Prostate gland (tissue), 2 donors: ENCODE measurements around the gene MYO1B. TPM values are rescaled to one million over a fixed set of nuclear protein-coding genes. Genes with fewer than 3 reads are reported as not detected.

ENCODE experiments used
- DNase-seq: peaks from one replicate; pipeline ENCODE4 v3.0.0-alpha.2; 2019; ENCODE audit warnings: low spot score
- H3K27ac ChIP-seq, 2 donors: fragments of 200-600 bp; sonication (generic); 2 replicates each; pipeline ENCODE4 v1.5.1; 2017 to 2019
- H3K27me3 ChIP-seq: fragments of 200-600 bp; sonication (generic); replicated peaks from 2 replicates; pipeline ENCODE4 v1.5.1; 2019; ENCODE audit not compliant: insufficient read depth
- H3K36me3 ChIP-seq, 2 donors: fragments of 200-600 bp; sonication (generic); 1 replicate in 1 of 2; 2 replicates in 1 of 2; pipeline versions ENCODE4 v1.5.1 to v1.8.1; 2017 to 2019
- H3K4me1 ChIP-seq: fragments of 200-600 bp; sonication (generic); replicated peaks from 2 replicates; pipeline ENCODE4 v1.5.1; 2019
- H3K4me3 ChIP-seq, 2 donors: fragments of 200-600 bp; sonication (generic); 2 replicates each; pipeline ENCODE4 v1.5.1; 2017 to 2019
- H3K9me3 ChIP-seq: fragments of 200-600 bp; sonication (generic); 2 replicates; pipeline ENCODE4 v1.5.1; 2017
- POLR2A ChIP-seq: fragments of 450-650 bp; IDR thresholded peaks from one replicate; pipeline ENCODE4 v1.6.1; 2016; ENCODE audit warnings: antibody characterized with exemption, mild to moderate bottlenecking
- POLR2AphosphoS5 ChIP-seq: sonication (generic); formaldehyde crosslinking; IDR thresholded peaks from one replicate; pipeline ENCODE4 v1.6.1; 2017; ENCODE audit warnings: antibody characterized with exemption
- WGBS: methylation state at CpG from one replicate; pipeline ENCODE4 v1.1.5; 2018; 5-methylcytosine and 5-hydroxymethylcytosine counted together
- intact Hi-C: fragments of 100-400 bp; cut with DNase I; formaldehyde crosslinking; loops from one replicate; pipeline ENCODE4 v1.14.2; 2022
- total RNA-seq, 2 donors: library from RNA; depleted of rRNA; stranded (reverse); fragments of >200 nt; gene quantifications; one replicate each; pipeline ENCODE4 v1.1.0, GENCODE V29; 2016
- TF ChIP-seq, protein P1 (sequence below), 4 experiments: fragments of 200-600 bp in 2 of 4; fragments of 450-650 bp in 2 of 4; sonication (generic) in 2 of 4; IDR thresholded peaks; 1 replicate in 3 of 4; 2 replicates in 1 of 4; pipeline ENCODE4 v1.5.1; 2016 to 2019; ENCODE audit warnings: antibody characterized with exemption in 4 of 4, mild to moderate bottlenecking in 2 of 4, moderate library complexity in 2 of 4

MYO1B gene
- total RNA-seq, 2 donors from 2014 or later, result 22.4 to 38.3 TPM

DNA sequence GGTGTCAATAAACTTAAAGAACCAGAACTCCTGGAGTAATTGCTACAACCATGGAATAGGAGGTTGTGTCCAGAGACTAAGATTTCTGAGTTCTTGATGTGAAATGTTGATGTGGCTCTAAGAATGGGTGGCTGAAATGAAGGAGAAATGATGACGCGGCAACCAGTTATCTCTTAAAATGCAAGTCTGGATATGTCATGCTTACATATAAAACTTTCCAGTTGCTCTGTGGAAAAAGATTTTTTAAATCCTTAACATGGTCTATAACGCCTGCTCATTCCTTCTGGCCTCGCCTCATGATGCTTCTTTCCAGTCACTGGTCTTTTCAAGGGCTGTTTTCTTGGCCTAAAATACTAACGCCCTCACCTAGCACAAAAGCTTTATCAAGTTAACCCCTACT, 23.5 kb upstream of the MYO1B start:
- Histone ChIP-seq H3K36me3 (no peaks in the 10 kb centered on the region), H3K4me3 (no peak overlapping the region), H3K27ac (no peak overlapping the region), H3K9me3 (no peaks in the 10 kb centered on the region), H3K27me3 (no peaks in the 10 kb centered on the region), H3K4me1 (no peaks in the 10 kb centered on the region)
- 84% methylated on average over 5 of the region's 5 CpGs for WGBS
- intact Hi-C loops, result no loop called here
- DNase-seq, result no peak
- TF ChIP-seq POLR2AphosphoS5 (no peak), POLR2A (no peak)
- TF ChIP-seq, protein P1, sequence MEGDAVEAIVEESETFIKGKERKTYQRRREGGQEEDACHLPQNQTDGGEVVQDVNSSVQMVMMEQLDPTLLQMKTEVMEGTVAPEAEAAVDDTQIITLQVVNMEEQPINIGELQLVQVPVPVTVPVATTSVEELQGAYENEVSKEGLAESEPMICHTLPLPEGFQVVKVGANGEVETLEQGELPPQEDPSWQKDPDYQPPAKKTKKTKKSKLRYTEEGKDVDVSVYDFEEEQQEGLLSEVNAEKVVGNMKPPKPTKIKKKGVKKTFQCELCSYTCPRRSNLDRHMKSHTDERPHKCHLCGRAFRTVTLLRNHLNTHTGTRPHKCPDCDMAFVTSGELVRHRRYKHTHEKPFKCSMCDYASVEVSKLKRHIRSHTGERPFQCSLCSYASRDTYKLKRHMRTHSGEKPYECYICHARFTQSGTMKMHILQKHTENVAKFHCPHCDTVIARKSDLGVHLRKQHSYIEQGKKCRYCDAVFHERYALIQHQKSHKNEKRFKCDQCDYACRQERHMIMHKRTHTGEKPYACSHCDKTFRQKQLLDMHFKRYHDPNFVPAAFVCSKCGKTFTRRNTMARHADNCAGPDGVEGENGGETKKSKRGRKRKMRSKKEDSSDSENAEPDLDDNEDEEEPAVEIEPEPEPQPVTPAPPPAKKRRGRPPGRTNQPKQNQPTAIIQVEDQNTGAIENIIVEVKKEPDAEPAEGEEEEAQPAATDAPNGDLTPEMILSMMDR (IDR thresholded peaks at IDR 0.05), result no peak

- H3K27me3 ChIP-seq, result no peaks in the 10 kb centered on the region
- no peak overlapping the region for H3K27ac ChIP-seq
- no peaks in the 10 kb centered on the region for H3K4me1 ChIP-seq
- no peak for TF ChIP-seq POLR2A
- no peak for TF ChIP-seq POLR2AphosphoS5
- TF ChIP-seq, protein P1 (IDR thresholded peaks at IDR 0.05), result no peak
- no peak overlapping the region for H3K4me3 ChIP-seq
- WGBS, result 61% methylated on average over 4 of the region's 4 CpGs
- no peak for DNase-seq
- H3K36me3 ChIP-seq, result no peaks in the 10 kb centered on the region
- H3K9me3 ChIP-seq, result no peaks in the 10 kb centered on the region
- intact Hi-C loops, result no loop called here
Observed at GRCh38 chr2:191222507-191222906, 22.7 kb upstream of the MYO1B start.

DNA sequence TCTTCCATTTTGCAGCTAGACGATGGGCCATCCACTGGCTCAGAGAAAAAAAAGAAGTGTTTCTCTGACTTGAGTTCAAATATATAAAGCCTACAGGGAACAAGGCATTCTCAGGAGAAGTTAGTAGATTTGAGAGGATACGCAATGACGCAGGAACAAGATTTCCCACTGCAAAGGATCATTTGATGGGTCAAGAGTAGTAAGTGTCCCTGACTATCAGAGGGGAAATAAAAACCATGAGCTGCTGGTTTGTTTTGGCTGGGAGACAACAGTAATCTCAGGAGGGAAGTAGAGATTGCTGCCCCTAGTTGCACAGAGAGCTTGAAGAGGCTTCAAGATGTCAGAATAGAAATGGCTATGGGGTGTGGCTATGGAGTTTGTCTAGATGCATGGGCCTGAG, 22.3 kb upstream of the MYO1B start:
- no peaks in the 10 kb centered on the region for H3K36me3 ChIP-seq
- DNase-seq, result no peak

DNA sequence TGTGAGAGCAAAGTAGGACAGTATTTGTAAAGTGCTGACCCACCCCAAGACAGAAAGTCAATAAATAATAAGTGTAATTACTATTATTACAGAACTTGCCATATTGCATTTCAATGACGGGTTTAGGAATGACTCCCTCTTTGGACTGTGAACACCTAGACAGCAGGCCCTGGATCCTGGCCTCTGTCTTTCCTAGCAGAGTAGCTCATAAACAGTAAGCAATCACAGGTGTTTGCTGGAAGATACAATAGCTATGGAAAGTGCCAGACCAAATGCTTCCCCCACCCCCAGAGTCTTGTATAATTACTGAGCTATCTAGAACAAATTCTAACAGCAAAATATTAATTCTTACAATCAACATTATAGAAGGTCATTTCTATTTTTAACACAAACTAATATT, 20.1 kb upstream of the MYO1B start:
- Histone ChIP-seq H3K9me3 (no peaks in the 10 kb centered on the region), H3K36me3 (no peaks in the 10 kb centered on the region), H3K27ac (no peak overlapping the region), H3K4me3 (no peak overlapping the region), H3K4me1 (no peaks in the 10 kb centered on the region), H3K27me3 (no peaks in the 10 kb centered on the region)
- DNase-seq, result no peak
- 95% methylated on average over 1 of the region's 1 CpG for WGBS
- TF ChIP-seq POLR2A, result no peak
- no peak for TF ChIP-seq POLR2AphosphoS5
- TF ChIP-seq, protein P1 (IDR thresholded peaks at IDR 0.05), result no peak
- intact Hi-C loops, result no loop called here

More for the DNA sequence above, 22.3 kb upstream of the MYO1B start:
- 96% methylated on average over 3 of the region's 3 CpGs for WGBS
- Histone ChIP-seq H3K27ac (no peak overlapping the region), H3K4me3 (no peak overlapping the region), H3K4me1 (no peaks in the 10 kb centered on the region), H3K27me3 (no peaks in the 10 kb centered on the region), H3K9me3 (no peaks in the 10 kb centered on the region)
- intact Hi-C loops, result no loop called here
- TF ChIP-seq, protein P1 (IDR thresholded peaks at IDR 0.05), result no peak
- no peak for TF ChIP-seq POLR2A
- no peak for TF ChIP-seq POLR2AphosphoS5

DNA sequence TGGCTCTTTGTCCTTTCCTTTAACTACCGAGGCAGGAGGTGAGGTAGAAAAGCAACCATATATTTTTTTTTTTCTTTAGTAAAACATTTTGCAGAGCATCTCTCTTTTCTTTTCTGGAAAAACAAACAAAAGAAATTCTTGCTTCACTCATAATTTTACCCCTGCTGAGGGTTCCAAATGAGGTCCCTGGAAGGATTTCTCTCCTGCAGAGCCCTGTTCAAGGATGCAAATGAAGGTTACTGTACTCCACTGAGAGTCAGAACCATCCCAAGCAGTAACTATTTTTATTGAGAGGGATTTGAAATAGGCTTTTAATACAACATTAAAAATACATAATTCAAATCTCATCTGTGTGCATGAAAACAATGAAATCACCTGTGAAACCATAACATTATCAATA, 19.5 kb upstream of the MYO1B start:
- Histone ChIP-seq H3K36me3 (no peaks in the 10 kb centered on the region), H3K9me3 (no peaks in the 10 kb centered on the region), H3K27ac (no peak overlapping the region), H3K4me1 (no peaks in the 10 kb centered on the region), H3K27me3 (no peaks in the 10 kb centered on the region), H3K4me3 (no peak overlapping the region)
- TF ChIP-seq POLR2AphosphoS5, result no peak
- TF ChIP-seq, protein P1 (IDR thresholded peaks at IDR 0.05), result no peak
- TF ChIP-seq POLR2A, result no peak
- DNase-seq, result no peak
- WGBS, result 74% methylated on average over 1 of the region's 1 CpG
- intact Hi-C loops, result no loop called here
